Mesenteric fat pad (tissue), 1 donor: ENCODE measurements around the gene BORCS8. TPM values are rescaled to one million over a fixed set of nuclear protein-coding genes. Genes with fewer than 3 reads are reported as not detected.

ENCODE experiments used
- DNase-seq: peaks from one replicate; pipeline ENCODE4 v3.0.0-alpha.2; 2020; ENCODE audit warnings: low spot score
- total RNA-seq: library from RNA; stranded (reverse); fragmentation: NEBNext Ultra II Directional; extraction: Animal tissue kit (Norgen Biotek cat#: 25700); gene quantifications from one replicate; pipeline ENCODE4 v1.2.1, GENCODE V29; 2021
- donor health status: DM: yes; HTN: yes; CAD: no.

The BORCS8 gene
- total RNA-seq, 1 donor from 2014 or later, result 30.8 TPM

DNA sequence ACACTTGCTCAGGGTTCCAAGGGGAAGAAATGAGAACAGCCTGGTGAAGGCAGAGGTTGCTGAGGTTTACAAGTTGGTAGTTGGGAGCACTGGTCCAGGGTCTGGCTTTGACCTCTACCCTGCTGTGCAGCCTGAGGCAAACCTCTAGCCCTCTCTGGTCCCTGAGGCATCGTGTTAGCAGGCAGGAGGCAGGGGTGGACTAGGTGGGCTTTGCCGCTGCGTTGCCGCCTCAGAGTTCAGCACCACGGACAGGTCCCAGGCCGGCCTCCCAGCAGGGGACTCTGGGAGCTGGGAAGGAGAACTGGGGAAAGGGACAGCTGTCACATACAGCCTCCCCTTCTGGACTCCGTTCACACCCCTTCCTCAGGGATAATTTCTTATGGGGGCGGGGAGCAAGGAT is 22.9 kb upstream of the BORCS8 start:
- no peak for DNase-seq

DNA sequence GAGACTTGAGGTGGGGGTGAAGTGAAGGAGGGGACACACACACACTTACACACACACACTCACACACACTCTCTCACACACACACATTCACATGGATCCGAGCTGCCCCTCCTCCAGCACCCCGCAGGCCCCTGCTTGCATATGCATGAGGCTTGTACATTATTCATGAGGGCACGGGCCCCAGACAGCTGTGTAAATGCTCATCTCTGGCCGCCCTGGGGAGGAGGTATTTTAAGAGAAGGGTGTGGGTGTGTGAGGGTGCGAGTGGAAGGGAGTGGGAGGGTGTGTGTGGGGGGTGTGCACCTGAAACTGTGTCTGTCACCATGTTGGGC is 22.2 kb upstream of the BORCS8 start:
- no peak for DNase-seq

DNA sequence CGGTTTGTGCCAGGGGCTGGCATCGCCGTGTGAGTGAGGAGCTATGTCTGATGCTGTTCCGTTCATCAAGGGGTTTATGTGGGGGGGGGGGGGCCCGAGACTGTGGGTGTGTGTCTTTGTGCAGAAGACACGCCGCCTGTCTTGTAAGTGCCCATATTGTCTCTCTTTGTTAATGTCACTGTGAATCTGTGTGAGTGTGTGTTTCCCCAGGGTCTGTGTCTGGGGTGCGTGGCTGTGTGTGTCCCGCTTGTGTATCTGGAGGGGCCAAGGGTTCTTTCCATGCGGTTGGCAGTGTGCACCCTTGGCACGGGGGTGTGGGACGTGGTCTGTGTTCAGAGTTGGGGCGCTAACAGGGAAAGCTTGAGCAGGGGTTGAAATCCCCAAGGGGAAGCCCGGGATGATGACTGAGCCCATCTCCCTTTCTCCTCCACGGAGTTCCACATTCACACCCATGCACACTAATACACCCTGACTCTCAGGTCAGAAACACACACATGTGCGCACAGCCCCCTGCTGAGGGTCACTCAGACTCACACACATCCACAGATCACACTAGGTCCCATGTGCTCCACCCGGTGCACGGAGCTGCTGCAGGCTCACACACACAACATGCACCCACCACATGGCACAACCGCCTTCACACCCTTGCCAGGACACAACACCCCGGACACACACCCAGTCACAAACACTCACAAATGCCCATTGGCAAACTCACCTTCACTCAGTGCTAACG is 21.6 kb upstream of the BORCS8 start:
- DNase-seq, result no peak

DNA sequence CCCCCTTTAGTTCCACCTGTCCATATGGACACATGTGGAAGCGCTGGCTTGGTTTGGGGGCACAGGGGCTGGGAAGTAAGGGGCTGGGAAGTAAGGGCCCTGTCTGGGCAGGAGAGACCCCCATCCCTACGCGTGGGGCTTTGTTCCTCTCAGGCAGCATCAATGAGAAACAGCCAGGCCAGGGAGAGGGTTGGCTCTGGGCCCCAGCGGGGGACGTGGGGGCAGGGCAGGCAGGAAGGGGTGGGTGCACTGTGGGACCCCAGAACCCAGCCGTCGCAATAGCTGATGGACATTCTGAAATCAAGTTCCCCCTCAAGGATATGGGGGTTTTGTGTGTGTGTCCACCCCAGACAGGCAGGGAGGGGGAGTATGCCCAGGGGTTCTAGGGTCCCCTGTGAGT is 21.0 kb upstream of the BORCS8 start:
- DNase-seq, result no peak

DNA sequence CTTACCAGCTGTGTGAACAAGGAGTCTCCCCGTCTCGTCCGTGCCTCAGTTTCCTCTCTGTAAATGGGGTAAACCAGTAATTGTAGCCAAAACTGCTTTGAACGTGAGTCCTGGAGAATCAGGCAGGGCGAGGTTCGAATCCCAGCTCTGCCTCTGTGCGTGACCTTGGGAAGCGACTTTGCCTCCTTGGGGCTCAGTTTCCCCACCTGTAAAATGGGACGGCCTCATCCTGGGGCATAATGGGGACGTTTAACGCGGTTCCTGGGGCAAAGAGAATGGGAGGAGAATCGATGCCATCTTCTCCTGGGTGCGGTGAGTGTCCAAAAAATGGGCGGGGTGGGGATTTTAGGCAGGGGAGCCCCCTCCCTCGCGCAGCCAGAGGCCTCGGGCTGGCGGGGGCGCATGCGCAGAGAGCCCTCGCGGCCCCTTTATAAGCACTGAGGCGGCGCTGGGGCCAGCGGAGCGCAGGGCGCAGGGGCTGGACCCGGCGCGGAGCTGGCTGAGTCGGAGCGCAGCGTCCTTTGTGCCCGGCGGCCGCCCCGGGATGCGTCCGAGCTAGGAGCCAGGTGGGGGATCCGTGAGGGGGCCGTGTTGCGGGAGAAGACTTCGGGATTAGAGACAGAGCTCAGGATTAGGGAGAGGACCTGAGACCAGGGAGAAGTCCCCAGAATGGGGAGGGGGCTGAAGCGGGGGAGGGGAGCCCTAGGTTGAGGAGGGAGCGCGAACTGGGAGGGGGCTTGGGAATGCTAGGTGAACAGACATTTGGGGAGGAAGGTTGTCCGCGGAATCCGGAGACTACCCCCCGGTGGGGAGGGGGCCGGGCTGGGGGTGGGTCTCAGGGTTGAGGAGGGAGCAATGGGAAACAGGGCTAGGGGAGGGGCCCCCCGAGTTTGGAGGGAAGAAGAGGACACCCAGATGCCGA is 19.8 kb upstream of the BORCS8 start, which contains the start of gene NCAN:
TSS of gene NCAN (plus strand) at position 460 of the 922 bp plus-strand sequence. CDS start 4,996 bp downstream, outside the sequence.
- DNase-seq, result no peak

DNA sequence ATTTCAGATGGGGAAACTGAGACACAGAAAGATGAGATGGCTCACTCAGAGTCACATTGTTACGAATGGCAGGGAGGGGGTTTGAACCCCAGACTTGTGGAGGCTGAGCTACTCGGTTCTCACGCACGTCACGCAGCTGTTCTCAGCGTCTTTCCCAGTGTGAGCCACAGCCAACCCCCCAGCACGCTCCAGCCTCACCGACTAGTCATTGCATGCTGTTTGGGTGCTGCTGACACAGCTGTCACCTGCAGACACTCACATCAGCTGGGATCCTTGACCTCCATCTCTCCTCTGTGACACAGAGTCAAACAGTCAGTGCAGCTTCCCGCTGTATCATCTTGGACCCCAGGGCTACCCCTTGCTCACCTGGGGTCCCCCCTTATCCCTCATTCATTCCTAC is 17.4 kb upstream of the BORCS8 start:
- no peak for DNase-seq

DNA sequence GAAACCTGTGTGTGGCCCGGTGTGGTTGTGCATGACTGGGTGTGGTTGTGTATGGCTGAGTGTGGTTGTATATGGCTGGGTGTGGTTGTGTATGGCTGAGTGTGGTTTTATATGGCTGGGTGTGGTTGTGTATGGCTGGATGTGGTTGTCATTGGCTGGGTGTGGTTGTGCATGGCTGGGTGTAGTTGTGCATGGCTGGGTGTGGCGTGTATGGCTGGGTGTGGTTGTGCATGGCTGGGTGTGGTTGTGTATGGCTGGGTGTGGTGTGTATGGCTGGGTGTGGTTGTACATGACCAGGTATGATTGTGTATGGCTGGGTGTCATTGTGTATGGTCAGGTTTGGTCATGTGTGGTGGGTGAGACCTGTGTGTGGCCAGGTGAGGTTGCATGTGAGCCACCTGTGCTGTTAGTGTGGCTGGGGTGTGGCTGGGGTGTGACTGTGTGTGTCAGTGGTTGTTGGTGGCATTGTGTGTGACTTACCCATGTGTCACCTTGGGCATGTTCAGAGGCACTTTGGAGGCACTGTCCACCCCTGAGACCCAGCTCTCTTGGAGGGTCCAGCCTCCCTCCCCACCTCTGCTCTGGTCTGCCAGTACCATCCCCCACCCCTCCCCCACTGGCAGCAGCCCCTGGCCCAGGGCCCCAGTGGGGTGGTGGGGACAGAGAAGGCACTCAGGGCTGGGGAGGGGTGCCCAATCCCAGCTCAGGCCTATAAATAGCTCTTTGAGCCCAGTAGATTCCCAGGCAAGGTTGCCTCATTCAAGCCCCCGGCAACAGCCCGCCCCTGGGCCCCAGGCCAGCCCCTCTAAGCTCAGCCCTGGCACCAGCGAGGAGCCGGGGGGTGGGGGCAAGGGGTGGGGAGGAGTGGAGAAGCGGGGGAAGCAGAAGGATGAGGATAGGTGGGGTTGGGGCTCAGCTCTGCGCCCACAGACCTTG is 16.0 kb upstream of the BORCS8 start:
- no peak for DNase-seq

DNA sequence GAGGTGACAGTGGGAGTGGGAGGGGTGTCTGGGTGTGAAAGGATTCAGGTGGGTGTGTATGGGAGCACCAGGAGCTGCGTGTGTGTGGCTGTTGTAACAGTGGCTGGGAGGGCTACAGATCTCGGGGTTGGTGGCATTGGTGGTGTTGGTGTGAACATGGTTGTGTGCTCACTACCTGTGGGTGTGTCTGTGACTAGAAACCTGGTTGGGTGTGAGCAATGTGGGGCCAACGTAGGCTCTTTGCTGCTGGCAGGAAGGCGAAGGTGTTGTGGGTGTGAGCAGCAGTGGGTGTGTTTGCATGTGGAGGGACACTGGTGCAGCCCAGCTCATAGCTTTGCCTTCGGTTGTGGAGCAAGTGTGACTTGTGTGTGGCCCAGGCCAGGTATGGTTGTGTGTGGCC is 15.0 kb upstream of the BORCS8 start:
- no peak for DNase-seq

DNA sequence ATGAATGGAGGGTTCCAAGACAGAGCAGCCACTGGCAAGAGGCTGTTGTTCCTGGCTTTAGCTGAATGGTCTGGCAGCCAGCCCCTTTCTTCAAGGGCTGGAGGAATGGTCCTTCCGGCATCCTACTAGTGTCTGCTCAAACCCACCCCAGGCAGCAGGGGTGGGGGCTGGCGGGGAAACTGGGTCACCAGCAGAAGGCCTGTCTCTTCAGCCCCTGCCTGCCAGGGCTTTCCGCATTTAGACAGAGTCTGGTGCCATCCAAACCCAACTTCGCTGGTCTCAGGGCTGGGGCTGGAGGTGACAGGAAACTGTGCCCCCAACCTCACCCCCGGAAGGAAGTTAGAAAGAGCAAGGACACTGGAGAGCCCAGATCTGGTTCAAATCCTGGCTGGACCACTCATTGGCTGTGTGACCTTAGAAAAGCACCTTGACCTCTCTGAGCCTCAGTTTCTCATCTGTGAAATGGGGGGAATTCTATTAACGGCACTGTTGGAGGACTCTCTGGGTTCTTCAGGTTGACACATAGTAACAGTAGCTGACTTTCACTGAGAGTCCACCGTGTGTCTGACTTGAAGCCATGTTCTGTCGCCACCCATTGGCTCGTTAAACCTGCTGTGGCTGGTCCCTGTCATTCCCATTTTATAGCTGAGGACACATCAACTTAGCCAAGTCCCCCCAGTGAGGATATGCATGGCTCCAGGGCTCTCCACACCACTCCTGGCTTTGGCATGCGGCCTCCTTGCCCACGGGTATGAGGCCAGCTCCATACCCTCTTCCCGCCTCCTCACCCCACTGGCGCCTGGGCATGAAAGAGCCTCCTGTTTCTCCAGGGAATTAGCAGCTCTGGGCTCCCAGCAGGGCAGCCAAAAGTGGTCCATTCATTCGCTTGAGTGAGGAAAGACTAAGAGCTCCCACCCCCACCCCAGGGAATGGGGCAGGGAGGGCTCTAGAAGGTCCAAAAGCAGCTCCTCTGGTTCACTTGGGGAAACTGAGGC is 13.8 kb upstream of the BORCS8 start:
- no peak for DNase-seq

DNA sequence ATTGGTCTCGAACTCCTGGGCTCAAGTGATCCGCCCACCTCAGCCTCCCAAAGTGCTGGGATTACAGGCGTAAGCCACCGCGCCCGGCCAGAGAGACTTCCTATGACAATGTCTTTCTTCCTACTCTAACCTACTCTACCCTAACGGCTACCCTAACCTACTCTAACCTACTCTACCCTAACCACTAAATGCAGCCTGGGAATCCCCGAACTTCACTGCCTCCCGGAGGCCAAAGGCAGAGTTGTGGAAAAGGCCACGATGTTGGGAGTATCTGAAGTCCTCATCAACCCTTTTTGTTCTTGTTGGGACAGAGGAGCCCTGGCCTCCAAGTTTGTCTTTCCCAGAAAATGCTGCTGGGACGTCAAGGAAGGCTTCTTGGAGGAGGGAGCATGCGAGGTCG is 12.2 kb upstream of the BORCS8 start:
- no peak for DNase-seq

DNA sequence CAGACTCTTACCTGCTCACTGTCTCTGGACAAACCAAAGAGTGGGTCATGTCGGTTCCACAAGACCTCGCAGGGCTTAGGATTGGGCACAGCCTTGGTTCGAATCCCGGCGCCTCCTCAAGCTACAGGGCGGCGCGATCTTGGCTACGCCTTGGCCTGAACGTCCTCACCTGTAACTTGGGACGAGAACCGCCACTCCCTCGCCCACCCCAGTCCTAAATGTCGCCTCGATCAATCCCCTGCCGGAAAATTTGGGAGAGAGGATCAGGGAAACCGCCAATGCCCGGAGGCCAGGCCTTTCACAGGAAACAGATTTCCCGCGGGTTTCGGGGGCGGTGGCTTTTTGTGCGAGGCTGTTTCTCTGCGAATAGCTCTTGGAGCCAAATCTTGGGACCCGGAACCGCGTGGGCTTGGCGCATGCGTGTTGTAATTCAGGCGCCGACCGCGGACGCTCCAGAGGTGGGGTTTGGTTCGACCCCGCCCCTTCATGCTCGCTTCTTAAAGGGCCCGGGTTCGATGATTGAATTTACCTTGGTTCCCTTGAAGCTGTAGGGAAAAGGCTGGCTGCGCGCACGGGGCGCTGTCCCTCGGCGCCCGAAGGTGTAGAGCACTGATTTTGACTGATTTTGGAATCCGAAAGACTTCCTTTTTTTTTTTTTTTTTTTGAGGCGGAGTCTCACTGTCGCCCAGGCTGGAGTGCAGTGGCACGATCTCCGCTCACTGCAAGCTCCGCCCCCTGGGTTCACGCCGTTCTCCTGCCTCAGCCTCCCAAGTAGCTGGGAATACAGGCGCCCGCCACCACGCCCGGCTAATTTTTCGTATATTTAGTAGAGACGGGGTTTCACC is 11.3 kb upstream of the BORCS8 start, which contains the start of gene NR2C2AP:
TSS of gene NR2C2AP (minus strand) at position 403 of the 845 bp plus-strand sequence. CDS start at position 49, 354 bp downstream.
- peak; percentile 96 for DNase-seq

DNA sequence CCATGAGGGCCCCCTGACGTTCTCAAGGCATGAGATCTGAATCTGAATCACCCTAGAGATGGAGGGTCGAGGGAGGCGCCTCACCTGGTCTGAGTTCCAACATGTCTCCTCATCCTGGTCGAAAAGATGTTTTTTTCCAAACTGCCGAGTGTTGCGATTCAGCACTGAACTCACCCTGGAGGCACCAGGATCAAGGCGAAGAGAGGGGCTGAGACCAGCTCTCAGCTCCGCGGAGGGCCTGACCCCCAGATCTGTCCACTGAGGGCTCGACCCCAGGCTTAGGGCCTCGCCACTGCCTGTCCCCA is 10.7 kb upstream of the BORCS8 start:
- DNase-seq, result no peak

DNA sequence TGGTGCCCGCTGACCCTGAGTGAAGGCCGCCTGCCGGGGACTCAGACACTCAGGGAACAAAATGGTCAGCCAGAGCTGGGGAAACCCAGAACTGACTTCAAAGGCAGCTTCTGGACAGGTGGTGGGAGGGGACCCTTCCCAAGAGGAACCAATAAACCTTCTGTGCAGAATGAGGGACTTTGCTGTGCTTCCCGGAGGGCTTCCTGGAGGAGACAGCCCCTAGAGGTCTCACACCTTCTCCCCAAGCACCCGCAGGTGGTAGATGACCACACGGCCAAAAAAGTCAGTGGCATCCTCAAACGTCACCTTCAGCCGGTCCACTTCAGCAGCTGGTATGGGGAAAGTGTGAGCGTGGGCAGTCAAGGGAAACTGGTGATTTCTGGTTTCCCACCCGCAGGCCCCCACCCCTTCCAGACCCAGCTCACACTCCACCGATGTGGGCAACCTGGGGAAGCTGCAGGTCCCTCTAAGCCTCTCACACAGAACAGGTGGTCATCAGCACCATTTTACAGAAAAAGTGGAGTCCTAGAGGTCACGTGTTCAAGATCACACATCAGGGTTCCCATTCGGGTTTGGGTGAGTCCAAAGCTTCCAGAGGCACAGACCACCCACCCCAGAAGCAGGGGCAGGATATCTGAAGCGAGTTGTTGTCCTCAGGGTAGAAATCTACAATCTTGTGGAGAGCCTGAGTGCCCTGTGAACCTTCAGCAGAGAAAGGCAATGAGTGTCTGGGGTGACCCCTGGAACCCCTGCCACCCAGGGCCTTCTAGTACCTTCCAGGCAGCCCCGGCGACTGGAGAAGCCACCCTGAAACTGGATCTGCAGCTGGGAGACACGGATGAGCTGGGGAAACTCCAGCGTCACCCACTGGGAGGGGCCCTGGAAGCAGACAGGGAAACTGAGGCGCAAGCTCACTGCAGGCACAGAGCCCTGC is 10.0 kb upstream of the BORCS8 start:
- no peak for DNase-seq

DNA sequence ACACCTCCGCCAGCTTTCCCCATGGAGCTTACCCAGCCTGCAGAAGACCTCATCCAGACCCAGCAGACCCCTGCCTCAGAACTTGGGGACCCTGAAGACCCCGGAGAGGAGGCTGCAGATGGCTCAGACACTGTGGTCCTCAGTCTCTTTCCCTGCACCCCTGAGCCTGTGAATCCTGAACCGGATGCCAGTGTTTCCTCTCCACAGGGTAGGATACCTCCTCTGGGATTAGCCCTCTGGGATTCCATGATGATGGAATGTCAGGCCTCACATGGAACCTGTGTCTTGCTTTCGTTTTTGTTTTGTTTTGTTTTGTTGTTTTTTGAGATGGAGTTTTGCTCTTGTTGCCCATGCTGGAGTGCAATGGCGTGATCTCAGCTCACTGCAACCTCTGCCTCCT is 2.0 kb upstream of the BORCS8 start:
- DNase-seq, result no peak

DNA sequence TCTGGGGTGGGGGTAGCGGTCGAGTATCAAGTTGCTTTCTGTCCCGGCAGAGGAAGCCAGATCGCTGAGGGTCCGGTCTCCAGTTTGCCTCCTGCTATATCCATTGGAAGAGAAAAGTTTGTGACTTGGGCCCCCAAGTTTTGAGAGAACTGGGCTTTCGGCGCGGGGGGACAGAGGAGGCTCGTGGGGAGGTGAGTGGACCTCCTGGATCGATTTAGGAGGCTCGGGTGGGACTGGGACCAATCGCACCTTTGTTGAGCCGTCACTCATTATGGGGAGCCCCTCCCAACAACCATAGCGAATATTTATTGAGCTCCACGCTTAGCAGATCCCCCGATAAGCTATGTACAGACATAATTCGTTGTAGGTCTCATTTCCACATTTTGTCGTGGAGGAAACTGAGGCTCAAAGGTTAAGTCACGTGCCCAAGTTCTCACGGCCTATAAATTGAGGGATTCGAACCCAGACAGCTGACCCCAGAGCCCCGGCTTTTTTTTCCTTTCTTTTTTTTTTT is 1.0 kb upstream of the BORCS8 start:
- no peak for DNase-seq

DNA sequence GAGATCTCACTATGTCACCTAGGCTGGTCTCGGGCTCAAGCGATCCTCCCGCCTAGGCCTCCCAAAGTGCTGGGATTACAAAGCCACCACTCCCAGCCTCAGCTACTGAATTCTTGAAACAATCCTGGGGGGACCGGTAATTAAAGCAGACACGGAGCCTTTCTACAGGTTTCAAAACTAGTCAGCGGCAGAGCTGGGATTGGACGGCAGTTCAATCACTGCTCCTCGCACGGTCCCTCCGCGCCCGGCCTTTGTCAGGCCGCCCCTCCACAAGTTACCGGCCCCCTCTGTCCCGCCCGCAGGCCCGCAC is 229 bp downstream of the BORCS8 start:
- DNase-seq, result no peak

DNA sequence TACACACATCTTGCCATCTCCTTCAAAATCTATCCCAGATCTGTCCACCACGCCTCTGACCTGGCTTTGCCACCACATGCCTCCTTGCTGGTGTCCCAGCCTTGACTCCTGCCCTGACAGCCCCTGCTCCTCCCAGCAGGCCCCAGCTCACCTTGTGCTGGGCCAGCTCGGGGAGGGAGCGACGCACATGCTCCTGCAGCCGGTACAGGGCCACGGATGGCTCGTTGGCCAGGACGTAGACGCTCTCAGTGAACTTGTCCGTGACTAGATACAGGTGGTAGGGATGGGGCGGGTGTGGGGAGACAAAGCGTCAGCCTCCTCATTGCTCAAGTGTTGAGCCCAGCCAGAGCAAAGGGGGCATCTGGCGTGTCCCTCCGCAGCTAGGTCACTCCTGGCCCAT is 5.2 kb downstream of the BORCS8 start:
- no peak for DNase-seq
